Kidney capillary endothelial cell (primary cell): ENCODE measurements around the gene ZNF143.

ENCODE experiments used
- DNase-seq: peaks from one replicate; pipeline ENCODE4 v3.0.0-alpha.2; 2018; ENCODE audit warnings: low spot score

Gene ZNF143

DNA sequence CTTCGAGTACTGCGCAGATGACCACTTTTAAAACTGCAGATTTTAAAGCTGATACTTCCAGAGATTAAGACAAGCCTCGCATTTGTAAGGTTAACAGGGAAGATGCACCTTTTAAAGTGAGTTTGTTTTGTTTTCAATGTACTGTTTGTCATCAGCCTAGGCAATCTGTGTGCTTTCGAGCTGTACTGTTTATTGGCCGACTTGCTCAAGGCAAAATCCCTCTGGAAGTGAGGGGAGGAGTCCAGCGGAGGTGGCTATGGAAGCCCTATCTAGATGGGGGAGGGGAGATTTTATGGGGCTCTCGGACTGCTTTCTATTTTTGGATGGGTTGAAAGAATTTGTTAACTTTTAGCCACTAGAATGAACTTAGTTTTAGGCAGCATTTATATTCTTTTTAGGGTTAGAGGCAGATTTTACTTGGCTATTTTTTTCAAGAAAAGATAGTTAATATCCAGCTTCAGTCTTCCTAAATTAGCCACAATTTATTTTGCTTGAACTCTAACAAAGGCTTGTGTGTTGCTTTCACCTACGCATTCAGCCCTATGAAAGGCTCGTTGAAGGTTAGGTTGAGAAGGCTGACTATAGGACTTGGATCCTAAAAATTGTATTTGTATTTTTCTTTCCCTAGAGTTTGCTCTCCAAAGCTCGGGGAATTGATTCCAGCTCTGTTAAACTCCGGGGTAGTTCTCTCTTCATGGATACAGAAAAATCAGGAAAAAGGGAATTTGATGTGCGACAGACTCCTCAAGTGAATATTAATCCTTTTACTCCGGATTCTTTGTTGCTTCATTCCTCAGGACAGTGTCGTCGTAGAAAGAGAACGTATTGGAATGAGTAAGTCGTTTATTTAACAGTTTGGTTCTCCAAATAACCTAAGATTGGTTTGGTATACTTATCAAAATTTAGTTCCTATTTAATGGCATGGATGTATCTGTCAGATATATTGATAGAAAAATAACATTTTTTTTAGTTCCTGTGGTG, 114.7 kb downstream of the ZNF143 start:
- peak; percentile 82 for DNase-seq

DNA sequence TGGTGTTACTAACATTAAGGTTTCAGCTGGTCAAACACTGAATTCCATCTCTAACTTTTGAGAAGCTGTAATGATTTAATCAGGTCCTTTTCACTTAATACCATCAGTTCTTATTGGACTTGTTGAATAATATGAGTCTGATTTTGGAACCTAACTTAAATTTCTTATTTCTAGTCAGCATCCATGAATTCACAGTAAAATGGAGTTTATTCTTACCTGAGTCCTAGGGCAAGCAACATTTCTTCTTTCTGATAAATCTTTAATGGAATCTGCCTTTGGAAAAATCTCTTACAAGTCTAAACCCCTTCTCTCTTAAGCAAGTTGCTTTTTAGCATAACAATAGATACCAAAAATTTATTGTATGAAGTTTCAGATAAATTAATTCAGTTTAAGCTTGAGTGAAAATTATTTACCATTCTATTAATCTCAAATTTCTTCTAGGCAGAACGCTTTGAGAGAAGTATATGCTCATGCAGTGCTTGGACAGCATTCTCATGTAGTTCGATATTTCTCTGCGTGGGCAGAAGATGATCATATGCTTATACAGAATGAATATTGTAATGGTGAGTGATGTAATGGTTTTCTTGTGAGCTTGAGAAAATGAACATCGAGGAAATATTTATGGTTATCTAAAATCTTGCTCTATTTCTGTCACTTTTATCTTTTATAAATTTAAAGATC, 116.0 kb downstream of the ZNF143 start:
- no peak for DNase-seq

DNA sequence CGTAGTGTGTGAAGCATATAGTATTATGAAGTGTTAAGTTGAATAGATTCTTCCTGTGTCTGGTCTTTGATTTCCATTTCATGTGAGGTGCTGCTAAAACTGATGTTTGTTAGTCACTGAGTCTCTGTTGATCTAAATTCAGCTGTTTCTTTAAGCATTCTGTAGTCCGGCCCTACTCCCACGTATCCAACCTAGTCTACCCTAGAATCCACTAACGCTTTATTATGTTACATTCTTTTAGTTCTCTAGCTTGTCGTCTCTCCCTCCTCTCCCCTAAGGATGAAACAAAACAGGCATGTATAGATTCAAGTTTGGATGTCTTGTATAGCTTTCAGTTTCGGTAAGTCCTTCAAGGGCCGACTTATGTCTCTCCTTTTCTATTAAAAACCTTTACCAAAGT, 116.7 kb downstream of the ZNF143 start:
- no peak for DNase-seq
